Liver (tissue), 9 donors: ENCODE measurements around the gene NHS. TPM values are rescaled to one million over a fixed set of nuclear protein-coding genes. Genes with fewer than 3 reads are reported as not detected.

ENCODE experiments used
- DNase-seq: peaks from one replicate; pipeline ENCODE4 v3.0.0-alpha.2; 2017; ENCODE audit warnings: low spot score
- H3K27ac ChIP-seq, 2 donors: one replicate each; pipeline ENCODE4 v1.7.0; 2013; ENCODE audit warnings: inconsistent platforms in 2 of 2, low read length in 2 of 2, control low read depth in 1 of 2, low read depth in 1 of 2, mild to moderate bottlenecking in 1 of 2
- H3K27me3 ChIP-seq, 4 donors: one replicate each; pipeline versions ENCODE4 v1.6.1 to v1.7.0; 2013; ENCODE audit warnings: low read length in 3 of 4, inconsistent platforms in 1 of 4, mild to moderate bottlenecking in 1 of 4, moderate library complexity in 1 of 4; ENCODE audit not compliant: control insufficient read depth in 4 of 4, insufficient read depth in 4 of 4
- H3K36me3 ChIP-seq, 4 donors: one replicate each; pipeline versions ENCODE4 v1.6.1 to v1.7.0; 2013; ENCODE audit warnings: low read length in 3 of 4, mild to moderate bottlenecking in 3 of 4, low read depth in 1 of 4, moderate library complexity in 1 of 4; ENCODE audit not compliant: control insufficient read depth in 4 of 4, insufficient read depth in 3 of 4
- H3K4me1 ChIP-seq, 4 donors: one replicate each; pipeline versions ENCODE4 v1.6.1 to v1.7.0; 2013; ENCODE audit warnings: low read length in 3 of 4, mild to moderate bottlenecking in 3 of 4, moderate library complexity in 1 of 4; ENCODE audit not compliant: control insufficient read depth in 4 of 4, insufficient read depth in 4 of 4
- H3K4me3 ChIP-seq, 3 donors: one replicate each; pipeline versions ENCODE4 v1.6.1 to v1.7.0; 2013; ENCODE audit warnings: low read length in 3 of 3, control low read depth in 1 of 3, low read depth in 1 of 3, mild to moderate bottlenecking in 1 of 3
- H3K9ac ChIP-seq, 2 donors: one replicate each; pipeline ENCODE4 v1.7.0; 2013; ENCODE audit warnings: low read length in 2 of 2, mild to moderate bottlenecking in 2 of 2, moderate library complexity in 2 of 2, control low read depth in 1 of 2, low read depth in 1 of 2
- H3K9me3 ChIP-seq, 4 donors: one replicate each; pipeline versions ENCODE4 v1.6.1 to v1.7.0; 2013; ENCODE audit warnings: low read length in 3 of 4; ENCODE audit not compliant: control insufficient read depth in 4 of 4
- EGR1 ChIP-seq, 2 donors: IDR thresholded peaks; 2 replicates each; pipeline ENCODE4 v1.6.1; 2016 to 2018; ENCODE audit warnings: antibody characterized with exemption in 2 of 2, low read depth in 2 of 2
- FOXA1 ChIP-seq: IDR thresholded peaks from 2 replicates; pipeline ENCODE4 v1.6.1; 2016; ENCODE audit warnings: antibody characterized with exemption
- FOXA2 ChIP-seq: IDR thresholded peaks from 2 replicates; pipeline ENCODE4 v1.6.1; 2016; ENCODE audit warnings: antibody characterized with exemption
- GABPA ChIP-seq, 2 donors: IDR thresholded peaks in 1 of 2; conservative IDR thresholded peaks in 1 of 2; 2 replicates each; pipeline ENCODE4 v1.6.1; 2016; ENCODE audit warnings: antibody characterized with exemption in 2 of 2, mild to moderate bottlenecking in 1 of 2, moderate library complexity in 1 of 2
- HNF4A ChIP-seq, 2 donors: conservative IDR thresholded peaks; 2 replicates each; pipeline ENCODE4 v1.6.1; 2016; ENCODE audit warnings: antibody characterized with exemption in 2 of 2, mild to moderate bottlenecking in 2 of 2
- HNF4G ChIP-seq: IDR thresholded peaks from 2 replicates; pipeline ENCODE4 v1.6.1; 2016; ENCODE audit warnings: antibody characterized with exemption
- JUND ChIP-seq, 2 donors: IDR thresholded peaks; 2 replicates each; pipeline ENCODE4 v1.6.1; 2016; ENCODE audit warnings: antibody characterized with exemption in 2 of 2
- NR2F2 ChIP-seq: IDR thresholded peaks from 2 replicates; pipeline ENCODE4 v1.6.1; 2016; ENCODE audit warnings: antibody characterized with exemption
- RAD21 ChIP-seq, 2 donors: IDR thresholded peaks; 2 replicates each; pipeline ENCODE4 v1.6.1; 2016; ENCODE audit warnings: antibody characterized with exemption in 2 of 2, mild to moderate bottlenecking in 2 of 2
- SP1 ChIP-seq: IDR thresholded peaks from 2 replicates; pipeline ENCODE4 v1.6.1; 2018; ENCODE audit warnings: antibody characterized with exemption, mild to moderate bottlenecking
- TAF1 ChIP-seq: conservative IDR thresholded peaks from 2 replicates; pipeline ENCODE4 v1.6.1; 2016; ENCODE audit warnings: antibody characterized with exemption, mild to moderate bottlenecking
- YY1 ChIP-seq: IDR thresholded peaks from 2 replicates; pipeline ENCODE4 v1.6.1; 2016; ENCODE audit warnings: antibody characterized with exemption, mild to moderate bottlenecking
- WGBS: extraction: QIAGEN DNeasy Blood & Tissue Kit; methylation state at CpG from one replicate; pipeline ENCODE4 v1.1.7; 2013; 5-methylcytosine and 5-hydroxymethylcytosine counted together
- polyA plus RNA-seq, 2 donors: library from polyadenylated mRNA; stranded (reverse) in 1 of 2; unstranded in 1 of 2; fragments of 200-250 nt in 1 of 2; fragments of >200 nt in 1 of 2; fragmentation: Nextera tagmentation in 1 of 2; extraction: Ambion mirVana in 1 of 2; gene quantifications; one replicate each; pipeline versions ENCODE4 v1.2.1 to v1.2.3, GENCODE V29; 2013 to 2015
- total RNA-seq, 2 donors: library from RNA; depleted of rRNA; stranded (reverse); fragments of >200 nt; gene quantifications; one replicate each; pipeline ENCODE4 v1.2.3, GENCODE V29; 2014
- TF ChIP-seq, protein P1 (sequence below): fragments of 150-350 bp; IDR thresholded peaks from 2 replicates; pipeline ENCODE4 v1.5.1; 2017; ENCODE audit warnings: improper control_type of control experiment, low read depth, low read length; ENCODE audit not compliant: missing input control
- TF ChIP-seq, protein P2 (sequence below): IDR thresholded peaks from 2 replicates; pipeline ENCODE4 v1.6.1; 2016; ENCODE audit warnings: antibody characterized with exemption
- TF ChIP-seq, protein P3 (sequence below): IDR thresholded peaks from 2 replicates; pipeline ENCODE4 v1.6.1; 2016; ENCODE audit warnings: antibody characterized with exemption
- TF ChIP-seq, protein P4 (sequence below): IDR thresholded peaks from 2 replicates; pipeline ENCODE4 v1.6.1; 2016; ENCODE audit warnings: antibody characterized with exemption, mild to moderate bottlenecking
- donor health status: healthy.
- donor health status: healthy.
- donor health status: healthy.
- donor health status: healthy.
- donor health status: healthy.

The NHS gene
- total and polyA plus RNA-seq, 4 donors: 0.03 to 0.17 (median 0.10) TPM

DNA sequence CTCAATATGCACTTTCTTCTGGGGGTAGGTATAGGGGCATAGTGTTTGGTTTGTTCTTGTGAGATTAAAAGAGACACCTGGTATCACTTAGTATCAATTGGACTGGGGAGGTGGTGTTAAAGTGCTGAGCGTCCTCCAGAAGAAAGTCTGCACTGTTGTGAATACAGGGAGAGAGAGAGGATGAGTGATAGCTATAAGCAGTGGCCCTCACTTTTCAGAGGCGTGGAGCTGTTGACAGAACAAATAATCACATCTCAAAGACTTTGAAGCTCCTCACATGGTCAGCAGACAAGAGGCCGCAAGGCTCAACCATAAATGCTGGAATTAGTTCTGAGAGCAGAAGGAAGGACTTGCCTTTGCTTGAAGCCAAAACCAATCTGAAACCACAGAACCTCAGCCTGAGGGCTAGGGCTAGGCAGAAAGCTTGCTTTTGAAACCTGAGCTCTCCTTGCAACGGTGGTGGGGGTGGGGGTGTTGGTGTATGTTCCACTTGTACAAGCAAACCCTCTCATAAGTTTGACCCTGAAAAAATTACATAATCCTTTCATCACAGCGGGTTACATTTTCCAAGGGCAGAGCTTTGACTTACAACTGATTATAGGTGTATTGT lies 239.1 kb downstream of the NHS start:
- TF ChIP-seq HNF4A (conservative IDR thresholded peaks at IDR 0.05) (no peak), HNF4G (no peak), TAF1 (no peak), RAD21 (IDR thresholded peaks at IDR 0.05) (no peak), EGR1 (IDR thresholded peaks at IDR 0.05; ENCODE audit: low read depth in 2 of 2) (no peak), GABPA (IDR thresholded peaks at IDR 0.05 in 1 of 2, conservative IDR thresholded peaks at IDR 0.05 in 1 of 2) (no peak), NR2F2 (no peak), FOXA1 (no peak), YY1 (no peak), SP1 (no peak), JUND (IDR thresholded peaks at IDR 0.05) (no peak), FOXA2 (no peak)
- TF ChIP-seq, protein P1, sequence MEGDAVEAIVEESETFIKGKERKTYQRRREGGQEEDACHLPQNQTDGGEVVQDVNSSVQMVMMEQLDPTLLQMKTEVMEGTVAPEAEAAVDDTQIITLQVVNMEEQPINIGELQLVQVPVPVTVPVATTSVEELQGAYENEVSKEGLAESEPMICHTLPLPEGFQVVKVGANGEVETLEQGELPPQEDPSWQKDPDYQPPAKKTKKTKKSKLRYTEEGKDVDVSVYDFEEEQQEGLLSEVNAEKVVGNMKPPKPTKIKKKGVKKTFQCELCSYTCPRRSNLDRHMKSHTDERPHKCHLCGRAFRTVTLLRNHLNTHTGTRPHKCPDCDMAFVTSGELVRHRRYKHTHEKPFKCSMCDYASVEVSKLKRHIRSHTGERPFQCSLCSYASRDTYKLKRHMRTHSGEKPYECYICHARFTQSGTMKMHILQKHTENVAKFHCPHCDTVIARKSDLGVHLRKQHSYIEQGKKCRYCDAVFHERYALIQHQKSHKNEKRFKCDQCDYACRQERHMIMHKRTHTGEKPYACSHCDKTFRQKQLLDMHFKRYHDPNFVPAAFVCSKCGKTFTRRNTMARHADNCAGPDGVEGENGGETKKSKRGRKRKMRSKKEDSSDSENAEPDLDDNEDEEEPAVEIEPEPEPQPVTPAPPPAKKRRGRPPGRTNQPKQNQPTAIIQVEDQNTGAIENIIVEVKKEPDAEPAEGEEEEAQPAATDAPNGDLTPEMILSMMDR: no peak
- TF ChIP-seq, protein P2, sequence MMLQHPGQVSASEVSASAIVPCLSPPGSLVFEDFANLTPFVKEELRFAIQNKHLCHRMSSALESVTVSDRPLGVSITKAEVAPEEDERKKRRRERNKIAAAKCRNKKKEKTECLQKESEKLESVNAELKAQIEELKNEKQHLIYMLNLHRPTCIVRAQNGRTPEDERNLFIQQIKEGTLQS: no peak
- TF ChIP-seq, protein P3, sequence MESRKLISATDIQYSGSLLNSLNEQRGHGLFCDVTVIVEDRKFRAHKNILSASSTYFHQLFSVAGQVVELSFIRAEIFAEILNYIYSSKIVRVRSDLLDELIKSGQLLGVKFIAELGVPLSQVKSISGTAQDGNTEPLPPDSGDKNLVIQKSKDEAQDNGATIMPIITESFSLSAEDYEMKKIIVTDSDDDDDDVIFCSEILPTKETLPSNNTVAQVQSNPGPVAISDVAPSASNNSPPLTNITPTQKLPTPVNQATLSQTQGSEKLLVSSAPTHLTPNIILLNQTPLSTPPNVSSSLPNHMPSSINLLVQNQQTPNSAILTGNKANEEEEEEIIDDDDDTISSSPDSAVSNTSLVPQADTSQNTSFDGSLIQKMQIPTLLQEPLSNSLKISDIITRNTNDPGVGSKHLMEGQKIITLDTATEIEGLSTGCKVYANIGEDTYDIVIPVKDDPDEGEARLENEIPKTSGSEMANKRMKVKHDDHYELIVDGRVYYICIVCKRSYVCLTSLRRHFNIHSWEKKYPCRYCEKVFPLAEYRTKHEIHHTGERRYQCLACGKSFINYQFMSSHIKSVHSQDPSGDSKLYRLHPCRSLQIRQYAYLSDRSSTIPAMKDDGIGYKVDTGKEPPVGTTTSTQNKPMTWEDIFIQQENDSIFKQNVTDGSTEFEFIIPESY: no peak
- TF ChIP-seq, protein P4, sequence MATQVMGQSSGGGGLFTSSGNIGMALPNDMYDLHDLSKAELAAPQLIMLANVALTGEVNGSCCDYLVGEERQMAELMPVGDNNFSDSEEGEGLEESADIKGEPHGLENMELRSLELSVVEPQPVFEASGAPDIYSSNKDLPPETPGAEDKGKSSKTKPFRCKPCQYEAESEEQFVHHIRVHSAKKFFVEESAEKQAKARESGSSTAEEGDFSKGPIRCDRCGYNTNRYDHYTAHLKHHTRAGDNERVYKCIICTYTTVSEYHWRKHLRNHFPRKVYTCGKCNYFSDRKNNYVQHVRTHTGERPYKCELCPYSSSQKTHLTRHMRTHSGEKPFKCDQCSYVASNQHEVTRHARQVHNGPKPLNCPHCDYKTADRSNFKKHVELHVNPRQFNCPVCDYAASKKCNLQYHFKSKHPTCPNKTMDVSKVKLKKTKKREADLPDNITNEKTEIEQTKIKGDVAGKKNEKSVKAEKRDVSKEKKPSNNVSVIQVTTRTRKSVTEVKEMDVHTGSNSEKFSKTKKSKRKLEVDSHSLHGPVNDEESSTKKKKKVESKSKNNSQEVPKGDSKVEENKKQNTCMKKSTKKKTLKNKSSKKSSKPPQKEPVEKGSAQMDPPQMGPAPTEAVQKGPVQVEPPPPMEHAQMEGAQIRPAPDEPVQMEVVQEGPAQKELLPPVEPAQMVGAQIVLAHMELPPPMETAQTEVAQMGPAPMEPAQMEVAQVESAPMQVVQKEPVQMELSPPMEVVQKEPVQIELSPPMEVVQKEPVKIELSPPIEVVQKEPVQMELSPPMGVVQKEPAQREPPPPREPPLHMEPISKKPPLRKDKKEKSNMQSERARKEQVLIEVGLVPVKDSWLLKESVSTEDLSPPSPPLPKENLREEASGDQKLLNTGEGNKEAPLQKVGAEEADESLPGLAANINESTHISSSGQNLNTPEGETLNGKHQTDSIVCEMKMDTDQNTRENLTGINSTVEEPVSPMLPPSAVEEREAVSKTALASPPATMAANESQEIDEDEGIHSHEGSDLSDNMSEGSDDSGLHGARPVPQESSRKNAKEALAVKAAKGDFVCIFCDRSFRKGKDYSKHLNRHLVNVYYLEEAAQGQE: no peak
- DNase-seq: no peak
- no peak overlapping the region for H3K27ac ChIP-seq

DNA sequence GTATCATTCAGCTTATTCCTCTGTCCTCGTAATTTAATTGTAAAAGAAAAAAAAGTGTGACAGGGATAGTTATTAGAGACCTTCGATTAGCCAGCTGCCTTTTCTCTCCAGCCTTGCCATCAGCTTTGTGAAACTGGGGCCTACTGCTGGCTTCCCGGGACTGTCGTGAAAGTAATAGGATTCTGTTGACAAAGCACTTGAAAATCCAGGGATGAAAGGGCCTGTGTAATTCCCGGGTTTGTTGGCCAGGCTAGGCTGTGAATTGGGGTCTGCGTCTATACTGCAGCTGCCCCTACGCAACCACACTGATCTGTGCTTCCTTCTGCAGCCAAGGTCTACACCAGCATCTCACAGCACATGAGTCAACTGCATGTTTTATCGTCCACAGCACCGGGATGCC lies 241.9 kb downstream of the NHS start:
- WGBS: 85% methylated on average over 9 of the region's 9 CpGs
- no peak overlapping the region for H3K9ac ChIP-seq

More for the DNA sequence above, 239.1 kb downstream of the NHS start:
- no peaks in the 10 kb centered on the region for H3K4me1 ChIP-seq
- H3K27me3 ChIP-seq: no peaks in the 10 kb centered on the region
- H3K4me3 ChIP-seq: no peak overlapping the region
- no peaks in the 10 kb centered on the region for H3K36me3 ChIP-seq
- no peaks in the 10 kb centered on the region for H3K9me3 ChIP-seq
- 63% methylated on average over 5 of the region's 5 CpGs for WGBS
- H3K9ac ChIP-seq: no peak overlapping the region

More for the DNA sequence above, 241.9 kb downstream of the NHS start:
- no peak for DNase-seq
- Histone ChIP-seq H3K27me3 (no peaks in the 10 kb centered on the region), H3K36me3 (no peaks in the 10 kb centered on the region), H3K4me3 (no peak overlapping the region), H3K27ac (no peak overlapping the region), H3K9me3 (no peaks in the 10 kb centered on the region), H3K4me1 (no peaks in the 10 kb centered on the region)
- TF ChIP-seq HNF4A (conservative IDR thresholded peaks at IDR 0.05): no peak
- TF ChIP-seq GABPA (IDR thresholded peaks at IDR 0.05 in 1 of 2, conservative IDR thresholded peaks at IDR 0.05 in 1 of 2): no peak
- TF ChIP-seq SP1: no peak
- TF ChIP-seq FOXA1: no peak
- no peak for TF ChIP-seq NR2F2
- TF ChIP-seq, protein P2: no peak
- TF ChIP-seq EGR1 (IDR thresholded peaks at IDR 0.05; ENCODE audit: low read depth in 2 of 2): no peak
- TF ChIP-seq TAF1: no peak
- no peak for TF ChIP-seq FOXA2
- no peak for TF ChIP-seq RAD21 (IDR thresholded peaks at IDR 0.05)
- TF ChIP-seq, protein P4: no peak
